ENCODE measurements around the gene NFE2.

GRCh38 chr12:54276368-54276767 is 24.4 kb downstream of the NFE2 start:
- TF ChIP-seq CREB1 (IDR thresholded peaks at IDR 0.05; ENCODE audit: low read depth) (no peak), EP300 (IDR thresholded peaks at IDR 0.05; ENCODE audit: borderline replicate concordance) (no peak), YY1 (IDR thresholded peaks at IDR 0.05; ENCODE audit: low read depth) (no peak), TEAD4 (IDR thresholded peaks at IDR 0.05) (no peak), REST (IDR thresholded peaks at IDR 0.05; ENCODE audit: low read depth) (no peak), ZBTB7A (IDR thresholded peaks at IDR 0.05; ENCODE audit: low read depth) (no peak)
